Measurements from ENCODE around the gene EVC. TPM values are rescaled to one million over a fixed set of nuclear protein-coding genes. Genes with fewer than 3 reads are reported as not detected.

Gene EVC
- total RNA-seq, 1 donor, result 58.2 TPM

GRCh38 chr4:5750052-5750945, 39.3 kb downstream of the EVC start:
- DNase-seq (ENCODE audit: low read depth), result peak; percentile 66
- H3K4me3 ChIP-seq (ENCODE audit: low read depth, low read length), result no peak overlapping the region
- TF ChIP-seq CTCF (IDR thresholded peaks at IDR 0.05; ENCODE audit: insufficient read depth, low read length), result no peak

GRCh38 chr4:5750946-5751665, 40.1 kb downstream of the EVC start:
- TF ChIP-seq CTCF (IDR thresholded peaks at IDR 0.05; ENCODE audit: insufficient read depth, low read length), result no peak
- H3K4me3 ChIP-seq (ENCODE audit: low read depth, low read length), result no peak overlapping the region
- peak; percentile 71 for DNase-seq (ENCODE audit: low read depth)

DNA sequence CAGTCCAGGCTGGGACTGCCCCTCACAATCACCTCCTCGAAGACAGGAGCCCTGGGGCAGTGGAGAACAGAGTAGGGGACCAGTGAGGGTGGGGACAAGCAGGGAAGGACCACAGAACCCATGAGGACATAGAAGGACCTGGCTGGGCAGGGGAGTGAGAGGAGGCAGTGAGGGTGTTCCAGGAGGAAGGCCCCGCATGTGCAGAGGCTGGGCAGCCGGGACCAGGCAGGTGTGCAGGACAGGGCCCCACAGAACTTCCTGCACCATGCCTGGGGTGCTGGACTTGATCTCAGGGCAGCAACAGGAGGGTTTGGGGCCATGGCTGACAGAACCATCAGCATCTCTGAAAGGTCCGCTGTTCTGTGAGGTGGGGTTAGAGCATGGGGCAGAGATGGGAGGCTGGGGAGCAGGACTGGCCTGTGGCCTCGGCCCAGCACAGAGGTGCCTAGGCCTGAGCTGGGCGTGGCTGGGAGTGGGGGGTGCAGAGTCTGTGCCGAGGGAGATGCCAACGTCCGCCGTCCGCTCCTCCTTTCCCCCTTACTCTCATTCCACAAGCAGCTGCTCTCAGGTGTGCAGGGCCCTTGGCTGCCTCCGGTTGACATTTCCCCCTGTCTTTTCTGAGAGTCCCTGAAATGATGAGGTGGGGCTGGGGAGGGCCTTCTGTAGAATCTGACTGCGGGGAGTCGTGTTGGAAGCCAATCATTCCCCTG, 40.8 kb downstream of the EVC start:
- no peak for DNase-seq (ENCODE audit: low read depth)
- no peak for TF ChIP-seq CTCF (IDR thresholded peaks at IDR 0.05; ENCODE audit: insufficient read depth, low read length)
- no peak overlapping the region for H3K4me3 ChIP-seq (ENCODE audit: low read depth, low read length)

- no peak for TF ChIP-seq CTCF (IDR thresholded peaks at IDR 0.05; ENCODE audit: insufficient read depth, low read length)
- no peak overlapping the region for H3K4me3 ChIP-seq (ENCODE audit: low read depth, low read length)
- DNase-seq (ENCODE audit: low read depth), result peak; percentile 75
These were observed 41.6 kb downstream of the EVC start for GRCh38 chr4:5752376-5753184.

DNA sequence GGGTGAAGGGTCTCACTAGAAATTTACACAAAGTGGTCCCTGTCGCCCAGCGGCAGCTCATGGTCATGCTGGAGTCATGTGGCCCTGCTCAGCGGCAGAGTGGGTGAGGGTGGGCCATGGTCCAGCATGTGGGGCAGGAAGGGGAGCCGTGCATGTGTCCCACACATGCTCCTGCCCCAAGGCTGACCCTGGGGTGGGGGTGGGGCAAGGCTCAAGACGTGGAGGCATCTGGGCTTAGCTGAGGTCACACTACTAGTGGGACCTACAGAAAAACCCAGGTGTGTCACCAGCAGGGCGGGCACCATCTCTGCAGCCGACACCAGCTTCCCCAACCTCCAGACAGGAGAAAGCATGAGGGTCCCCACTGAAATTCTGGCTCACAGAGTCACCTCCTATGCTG, 42.4 kb downstream of the EVC start:
- DNase-seq (ENCODE audit: low read depth), result no peak
- no peak overlapping the region for H3K4me3 ChIP-seq (ENCODE audit: low read depth, low read length)
- TF ChIP-seq CTCF (IDR thresholded peaks at IDR 0.05; ENCODE audit: insufficient read depth, low read length), result no peak
